ENCODE measurements around the gene CSTPP1.

The CSTPP1 gene

DNA sequence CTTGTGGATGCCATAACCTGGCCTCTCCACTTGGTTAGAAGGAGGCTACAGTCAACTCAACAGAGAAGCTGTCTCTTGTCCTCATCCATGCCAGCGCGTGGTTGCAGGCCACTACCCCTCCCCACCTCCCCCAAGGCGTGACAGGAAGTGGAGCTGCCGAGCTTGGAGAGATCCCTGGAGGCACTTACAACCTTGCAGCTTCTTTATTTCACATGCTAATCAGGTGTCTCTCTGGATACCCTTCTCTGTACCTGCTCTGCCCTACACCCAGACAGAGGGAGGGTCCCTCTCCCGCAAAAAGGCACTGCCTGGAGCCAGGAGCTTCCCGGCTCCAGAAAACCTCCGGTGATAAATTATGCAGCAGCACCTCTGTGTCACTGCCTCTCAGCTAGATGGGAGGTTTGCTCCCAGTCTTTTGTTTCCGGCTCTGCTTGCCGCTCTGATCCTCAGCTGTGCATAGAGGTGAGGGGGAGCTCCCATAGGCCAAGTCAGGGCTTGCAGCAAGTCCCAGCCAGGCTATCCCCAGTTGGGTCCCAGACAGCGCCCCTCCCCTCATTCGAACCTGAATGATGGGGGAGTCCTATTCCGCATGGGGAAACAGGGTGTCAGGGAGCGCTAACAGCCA is 23.9 kb upstream of the CSTPP1 start:
- no peak for TF ChIP-seq CTCF (IDR thresholded peaks at IDR 0.05; ENCODE audit: low read depth, low read length)
- DNase-seq (ENCODE audit: extremely low read depth, low read depth), result no peak

DNA sequence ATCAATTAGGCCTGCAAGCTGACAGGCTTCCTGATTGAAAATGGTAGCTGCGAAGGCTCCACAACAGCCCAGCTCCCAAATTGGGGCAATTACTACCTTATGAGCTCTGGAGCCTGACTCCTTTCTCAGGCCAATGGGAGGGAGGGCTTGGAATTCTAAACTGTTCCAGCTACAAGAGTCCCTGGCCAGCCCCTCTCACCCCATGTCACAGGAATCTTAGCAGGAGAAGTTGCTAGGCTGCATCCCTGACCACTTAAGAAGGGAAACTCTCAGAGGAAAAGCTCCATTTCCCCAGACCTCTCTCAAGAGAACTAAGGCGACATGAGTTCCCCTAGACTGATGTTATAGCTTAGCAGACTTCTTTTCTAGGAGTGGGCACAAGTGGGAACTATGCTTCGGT is 23.1 kb upstream of the CSTPP1 start:
- DNase-seq (ENCODE audit: extremely low read depth, low read depth), result no peak

DNA sequence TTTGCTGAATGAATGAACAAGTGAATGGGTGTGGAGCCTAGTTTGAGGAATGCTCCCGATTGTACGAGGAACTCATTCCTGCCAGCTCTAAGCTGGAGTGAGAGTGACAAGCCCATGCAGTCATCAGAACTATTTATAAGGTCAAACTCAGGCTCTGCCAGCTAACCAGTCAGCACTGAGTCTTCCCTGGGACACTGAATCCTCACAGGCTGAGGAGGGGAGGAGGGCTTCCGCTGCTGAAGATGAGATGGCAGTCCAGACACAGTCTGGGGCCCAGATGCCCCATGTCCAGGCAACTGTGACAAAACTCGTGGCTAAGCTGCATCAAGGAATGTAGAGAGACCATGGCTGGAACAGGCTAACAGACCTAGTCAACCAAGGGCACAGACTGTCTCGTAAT is 22.2 kb upstream of the CSTPP1 start:
- no peak for TF ChIP-seq CTCF (IDR thresholded peaks at IDR 0.05; ENCODE audit: low read depth, low read length)
- no peak for DNase-seq (ENCODE audit: extremely low read depth, low read depth)

More for the DNA sequence above, 23.1 kb upstream of the CSTPP1 start:
- TF ChIP-seq CTCF (IDR thresholded peaks at IDR 0.05; ENCODE audit: low read depth, low read length), result no peak

DNA sequence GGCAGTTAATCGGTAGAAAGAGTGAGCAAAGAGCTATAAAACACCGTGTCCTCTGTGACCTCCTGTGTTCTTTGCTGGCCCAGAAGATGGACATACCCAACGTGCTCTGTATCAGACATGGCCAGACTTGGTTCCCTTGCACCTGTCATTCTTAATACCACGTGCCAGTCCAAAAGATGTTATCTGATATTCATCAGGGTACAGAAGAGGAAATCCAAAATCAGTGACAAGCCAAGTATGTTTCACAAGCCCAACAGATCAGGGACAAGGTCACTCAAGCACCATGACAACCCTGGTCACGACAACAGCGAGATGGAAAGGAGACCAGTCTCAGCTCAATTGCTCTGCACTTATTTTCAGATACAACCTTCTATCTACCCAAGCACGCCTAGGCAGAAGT is 21.7 kb upstream of the CSTPP1 start:
- DNase-seq (ENCODE audit: extremely low read depth, low read depth), result no peak
- TF ChIP-seq CTCF (IDR thresholded peaks at IDR 0.05; ENCODE audit: low read depth, low read length), result no peak

DNA sequence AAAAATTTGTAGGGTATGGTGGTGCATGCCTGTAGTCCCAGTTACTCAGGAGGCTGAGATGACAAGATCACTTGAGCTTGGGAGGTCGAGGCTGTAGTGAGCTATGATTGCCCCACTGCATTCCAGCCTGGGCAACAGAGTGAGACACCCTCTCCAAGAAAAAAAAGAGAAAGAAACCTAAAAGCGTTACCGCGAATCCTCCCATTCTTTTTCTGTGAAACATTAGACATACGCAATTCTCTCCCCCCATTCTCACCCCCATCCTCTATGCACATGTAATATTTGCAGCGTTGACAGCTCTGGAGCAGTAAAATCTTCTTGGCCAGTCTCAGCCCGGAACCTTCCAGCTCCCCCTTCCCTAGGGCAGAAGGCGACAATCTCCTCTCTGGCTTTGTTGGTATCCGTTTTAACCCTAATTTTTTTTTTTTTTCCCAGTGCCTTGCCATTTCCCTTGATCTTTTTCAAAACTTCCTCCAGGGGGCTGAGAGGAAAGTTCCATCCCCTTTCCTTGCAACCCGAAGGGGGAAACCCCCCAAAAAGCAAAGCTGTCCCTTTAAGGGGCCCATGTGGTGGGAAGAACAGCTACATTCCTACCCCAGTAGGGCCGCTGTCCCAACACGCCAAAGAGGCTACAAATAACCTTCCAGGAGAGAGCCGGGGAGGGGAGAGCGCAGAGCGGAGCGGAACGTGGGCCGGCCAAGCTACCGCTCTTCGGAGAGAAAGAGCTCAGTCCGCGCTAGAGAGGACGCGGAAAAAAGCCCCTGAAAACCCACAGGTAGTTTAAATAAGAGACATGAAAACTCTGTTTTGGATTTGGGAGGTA is 20.1 kb upstream of the CSTPP1 start:
- no peak for DNase-seq (ENCODE audit: extremely low read depth, low read depth)
- TF ChIP-seq CTCF (IDR thresholded peaks at IDR 0.05; ENCODE audit: low read depth, low read length), result peak; percentile 38

DNA sequence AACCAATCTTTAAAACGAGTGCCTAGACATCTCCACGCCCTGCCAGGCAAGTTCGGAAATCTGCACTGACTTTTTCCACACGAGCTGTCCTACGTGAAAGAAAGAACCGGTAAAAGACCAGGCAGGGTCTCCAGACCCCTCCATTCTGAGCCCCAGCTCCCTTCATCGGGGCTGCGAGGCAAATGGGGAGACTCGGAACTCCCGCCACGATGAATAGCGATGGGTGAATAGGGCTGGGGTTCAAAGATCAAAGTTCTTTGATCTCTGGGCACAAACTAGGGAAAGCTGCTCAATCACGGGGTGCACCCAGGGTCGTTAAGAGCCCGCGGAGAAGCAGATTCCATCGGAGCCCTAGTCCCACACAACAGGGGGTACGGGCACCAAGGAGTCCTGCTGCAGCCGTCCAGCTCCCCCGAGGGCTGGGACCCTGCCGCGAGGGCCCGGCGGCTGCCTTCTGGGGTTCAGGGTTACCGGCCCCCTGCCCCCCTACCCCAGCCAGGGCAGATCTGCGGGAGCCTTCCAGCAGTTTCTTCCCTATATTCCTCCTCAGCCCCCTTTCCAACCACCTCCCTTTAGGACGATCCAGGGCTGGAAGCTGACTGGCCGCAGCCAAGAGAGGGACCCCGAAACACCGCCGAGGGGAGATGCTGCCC is 19.3 kb upstream of the CSTPP1 start:
- DNase-seq (ENCODE audit: extremely low read depth, low read depth), result no peak
- no peak for TF ChIP-seq CTCF (IDR thresholded peaks at IDR 0.05; ENCODE audit: low read depth, low read length)

DNA sequence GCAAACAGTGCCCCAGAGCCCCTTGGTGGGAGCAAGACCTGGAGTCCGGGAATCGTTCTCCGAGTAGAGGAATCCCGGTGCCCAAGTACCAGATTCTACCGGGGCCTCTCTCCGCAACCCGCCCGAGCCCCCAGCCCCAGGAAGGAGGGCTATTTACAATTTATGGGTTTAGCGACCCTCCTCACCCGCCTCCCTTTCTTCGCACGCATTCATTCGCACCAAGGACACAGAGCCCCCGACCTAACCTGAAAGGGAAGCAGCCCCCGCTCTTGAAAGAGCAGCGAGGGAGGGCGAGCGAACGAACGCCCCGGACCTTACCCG is 18.8 kb upstream of the CSTPP1 start:
- no peak for DNase-seq (ENCODE audit: extremely low read depth, low read depth)
- no peak for TF ChIP-seq CTCF (IDR thresholded peaks at IDR 0.05; ENCODE audit: low read depth, low read length)

Data from AG09319 (cell line).